ENCODE measurements around the gene DNAJC18.
"Not testable (repeated sequence)": the region's sequence is repeated elsewhere in the genome, so short reads cannot be mapped to it uniquely, and the experiment has no call there.

Gene DNAJC18

DNA sequence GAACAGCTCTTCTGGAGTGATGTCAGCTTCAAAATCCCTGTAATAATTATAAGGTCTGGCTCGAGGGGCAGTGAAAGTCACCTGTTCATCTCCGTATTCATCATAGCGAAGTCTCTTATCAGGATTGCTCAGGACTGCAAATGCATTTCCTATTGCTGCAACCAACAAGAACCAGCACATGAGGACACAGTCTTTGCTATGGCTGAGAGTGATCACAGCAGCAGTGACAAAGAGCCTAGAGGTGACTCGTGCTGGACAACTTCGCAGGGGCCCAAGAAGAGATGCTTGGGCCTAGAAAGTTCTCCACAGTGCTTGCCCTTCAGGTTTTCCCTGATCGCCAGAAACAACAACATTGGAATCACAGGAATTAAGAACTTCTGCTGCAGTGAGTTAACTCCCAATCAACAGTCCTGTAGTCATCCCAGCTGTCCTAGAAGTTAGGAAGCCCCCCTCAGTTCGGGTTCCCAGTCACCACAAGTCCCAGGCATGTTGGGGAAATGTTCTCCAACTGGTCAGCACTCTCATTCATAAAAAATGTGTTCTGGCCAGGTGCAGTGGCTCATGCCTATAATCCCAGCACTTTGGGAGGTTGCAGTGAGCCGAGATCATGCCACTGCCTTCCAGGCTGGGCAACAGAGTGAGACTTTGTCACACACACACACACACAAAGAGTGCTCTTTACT, 13.0 kb downstream of the DNAJC18 start:
- DNase-seq (ENCODE audit: low read depth in 3 of 3): no peak

DNA sequence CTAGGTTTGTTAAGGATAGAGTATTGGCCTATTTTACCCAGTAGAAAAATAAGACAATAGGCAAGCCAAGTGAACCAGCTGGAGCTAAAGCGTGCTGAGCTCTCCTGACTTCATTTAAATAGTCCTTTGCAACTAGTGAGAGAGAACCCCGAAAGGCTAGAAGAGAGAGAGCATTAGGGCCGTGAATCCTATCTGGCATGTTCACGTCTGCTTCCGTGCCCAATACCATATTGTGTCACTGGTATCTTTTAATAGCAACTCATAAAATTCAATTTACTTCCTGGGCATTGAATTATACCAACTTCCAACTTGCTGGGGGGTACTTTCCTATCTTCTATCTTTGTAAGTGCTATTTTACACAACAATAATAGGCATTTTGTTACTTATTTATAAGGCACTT, 13.8 kb downstream of the DNAJC18 start:
- no peak for DNase-seq (ENCODE audit: low read depth in 3 of 3)

DNA sequence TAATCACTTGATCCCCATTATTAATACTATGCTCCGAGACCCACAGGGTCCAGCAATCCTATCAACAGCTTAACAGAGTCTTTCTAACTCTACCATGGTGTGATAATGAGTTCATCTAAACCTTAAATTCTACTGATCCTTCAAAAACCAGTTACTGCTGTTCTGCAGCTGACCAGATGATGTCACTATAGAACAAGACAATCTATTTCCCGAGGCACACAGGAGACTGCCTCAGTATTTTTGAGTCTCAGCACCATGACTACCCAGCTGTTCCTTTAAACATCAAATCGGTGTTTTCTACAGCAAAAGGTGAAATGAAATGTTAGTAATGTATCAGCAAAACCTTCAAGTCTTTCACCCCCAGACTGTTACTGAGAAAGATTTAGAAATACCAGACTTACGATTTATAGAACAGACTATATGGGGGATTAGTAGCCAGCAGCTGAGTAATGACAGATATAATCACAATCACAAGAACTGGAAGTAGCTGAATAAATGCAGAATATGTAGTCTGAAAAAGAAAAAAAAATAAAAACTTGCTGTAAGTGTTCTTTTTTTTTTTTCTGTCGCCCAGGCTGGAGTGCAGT, 16.9 kb downstream of the DNAJC18 start:
- DNase-seq (ENCODE audit: low read depth in 3 of 3): peak in 1 of 3 experiments; percentile 34

DNA sequence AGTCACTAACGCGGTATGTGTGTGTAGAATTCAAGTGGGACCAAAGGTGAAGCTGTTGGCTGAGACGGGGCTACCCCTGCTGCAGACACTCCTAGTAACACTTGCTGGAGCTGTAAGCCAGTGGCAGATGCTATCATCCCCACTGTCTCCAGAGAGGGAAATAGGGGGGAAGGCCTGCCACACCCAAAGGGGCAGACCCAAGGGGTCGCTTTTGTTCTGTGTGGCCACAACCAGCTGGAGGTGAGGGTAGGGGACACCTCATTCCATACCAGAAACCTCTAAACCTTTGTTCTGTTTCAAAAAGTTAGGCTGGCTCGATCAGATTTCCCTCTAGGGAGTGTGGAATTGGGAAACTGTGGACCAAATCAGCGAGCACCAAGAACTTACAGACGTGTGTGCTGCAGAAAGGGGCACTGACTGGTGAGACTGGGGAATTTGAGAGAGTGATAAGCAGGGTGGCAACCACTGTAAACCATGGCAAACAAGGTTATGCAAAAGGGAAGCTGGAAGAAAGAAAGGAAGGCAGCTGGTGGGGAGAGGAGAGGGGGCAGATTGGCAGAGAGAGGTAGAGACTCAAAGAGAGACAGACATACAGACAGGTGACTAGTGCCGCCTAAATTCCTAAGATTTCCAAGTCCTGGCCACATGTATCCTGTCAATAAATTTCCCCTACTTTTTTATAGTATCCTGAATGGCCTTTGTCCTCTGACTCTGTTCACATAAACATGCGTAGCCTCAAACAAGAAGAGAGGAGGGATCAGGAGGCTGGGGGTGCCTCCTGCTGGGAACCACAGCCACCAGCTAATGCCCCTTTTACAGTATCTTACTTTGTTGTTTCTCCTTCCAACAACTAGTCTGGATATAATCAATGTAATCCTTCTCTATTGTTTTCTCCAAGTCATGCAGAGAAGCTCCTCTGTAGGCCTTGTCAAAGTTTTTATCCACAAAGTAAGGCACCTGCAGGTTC, 19.8 kb downstream of the DNAJC18 start:
- DNase-seq (ENCODE audit: low read depth in 3 of 3): no peak

GRCh38 chr5:139418793-139419192, 20.5 kb downstream of the DNAJC18 start:
- DNase-seq (ENCODE audit: low read depth in 3 of 3): no peak

GRCh38 chr5:139417214-139417613, 22.1 kb downstream of the DNAJC18 start:
- DNase-seq (ENCODE audit: low read depth in 3 of 3): no peak

DNA sequence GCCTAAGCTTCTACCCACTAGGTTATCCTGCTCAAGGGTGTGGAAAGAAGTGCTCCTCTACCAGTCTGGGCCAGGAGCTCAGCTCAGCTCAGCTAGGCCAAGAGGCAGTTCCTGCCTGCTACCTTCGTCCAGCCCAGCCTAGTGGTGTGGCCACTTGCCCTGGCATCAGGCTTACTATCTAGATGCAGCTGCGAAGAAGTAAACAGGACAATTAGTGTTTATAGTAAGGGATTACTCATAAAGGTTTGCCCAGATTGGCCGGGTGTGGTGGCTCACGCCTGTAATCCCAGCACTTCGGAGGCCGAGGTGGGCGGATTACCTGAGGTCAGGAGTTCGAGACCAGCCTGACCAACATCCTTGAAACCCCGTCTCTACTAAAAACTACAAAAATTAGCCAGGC, 22.7 kb downstream of the DNAJC18 start:
- no peak for DNase-seq (ENCODE audit: low read depth in 3 of 3)

DNA sequence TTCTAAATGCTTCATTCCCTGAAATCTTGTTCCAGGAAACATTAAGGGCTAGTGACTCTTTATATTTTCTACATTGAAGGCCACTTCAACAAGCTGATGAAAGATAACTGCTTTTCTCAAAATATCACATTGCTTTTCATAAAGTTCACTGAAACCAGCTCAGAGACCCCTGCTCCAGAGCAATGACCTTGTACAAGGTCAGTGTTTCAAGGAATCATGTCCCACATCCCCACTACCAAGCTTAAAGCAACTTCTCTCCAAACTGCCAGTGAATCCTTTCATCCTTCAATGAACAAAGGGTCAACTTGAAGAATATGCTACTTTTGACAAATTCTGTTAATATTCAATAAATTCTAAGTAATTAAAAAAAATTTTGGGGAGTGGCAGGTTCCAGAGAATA, 23.5 kb downstream of the DNAJC18 start:
- no peak for DNase-seq (ENCODE audit: low read depth in 3 of 3)

DNA sequence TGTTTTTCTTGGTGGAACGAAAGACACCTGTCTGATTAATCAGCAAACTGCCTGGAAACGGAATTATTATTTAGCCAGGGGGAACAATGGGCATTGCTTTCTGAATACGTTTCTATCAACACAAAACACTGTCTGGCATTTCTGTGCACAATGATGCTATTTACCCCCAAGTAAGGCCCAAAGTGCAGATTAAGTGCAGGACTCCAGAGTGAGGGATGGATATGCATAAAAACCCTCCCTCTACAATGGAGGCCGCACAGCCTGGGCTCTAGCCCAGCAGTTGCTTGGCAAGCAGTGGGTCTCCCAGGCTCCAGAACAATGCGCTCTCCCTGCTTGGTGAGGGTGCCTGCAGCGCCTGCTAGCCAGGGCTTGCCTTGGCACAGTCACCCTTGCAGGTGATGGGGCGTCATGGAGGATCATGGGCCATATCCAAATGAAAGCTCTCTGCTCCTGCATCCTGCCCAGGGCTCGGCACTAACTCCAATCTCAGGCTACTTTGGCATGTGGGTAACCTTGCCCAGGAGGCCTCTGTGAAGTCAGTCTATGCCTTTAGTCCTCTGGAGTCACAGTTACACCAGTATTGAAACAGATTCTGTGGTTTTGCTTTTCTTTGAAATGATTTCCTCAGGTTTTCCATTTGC, 24.0 kb downstream of the DNAJC18 start:
- DNase-seq (ENCODE audit: low read depth in 3 of 3): no peak

DNA sequence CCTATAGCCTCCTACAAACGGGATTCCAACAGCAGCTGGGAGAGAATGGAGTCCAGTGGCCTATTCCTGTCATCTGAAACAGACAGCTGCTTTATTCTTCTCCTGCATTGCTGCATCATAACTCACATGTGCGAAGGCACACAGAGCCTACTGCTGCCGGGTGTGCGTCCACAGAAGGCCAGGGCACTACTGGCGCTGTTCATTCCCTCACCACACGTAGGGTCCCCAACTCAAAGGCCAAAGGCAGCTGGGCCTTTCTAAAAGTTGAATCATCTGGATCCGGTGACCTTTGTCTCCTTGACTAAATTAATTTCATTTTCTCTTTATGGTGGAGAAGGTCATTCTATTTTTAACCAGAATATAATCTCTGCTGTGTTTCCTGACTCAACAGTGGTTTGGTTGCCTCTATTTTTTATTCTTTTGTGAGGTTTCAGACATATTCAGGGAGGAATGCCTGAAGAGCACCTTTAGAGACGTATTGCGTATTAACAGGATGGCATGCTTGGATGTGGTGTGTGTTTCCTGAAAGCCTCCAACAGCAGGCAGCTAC, 24.7 kb downstream of the DNAJC18 start:
- DNase-seq (ENCODE audit: low read depth in 3 of 3): no peak

- no peak for DNase-seq (ENCODE audit: low read depth in 3 of 3)
Observed at GRCh38 chr5:139413963-139414362, 25.4 kb downstream of the DNAJC18 start.

GRCh38 chr5:139413153-139413552, 26.2 kb downstream of the DNAJC18 start:
- DNase-seq (ENCODE audit: low read depth in 3 of 3): no peak

DNA sequence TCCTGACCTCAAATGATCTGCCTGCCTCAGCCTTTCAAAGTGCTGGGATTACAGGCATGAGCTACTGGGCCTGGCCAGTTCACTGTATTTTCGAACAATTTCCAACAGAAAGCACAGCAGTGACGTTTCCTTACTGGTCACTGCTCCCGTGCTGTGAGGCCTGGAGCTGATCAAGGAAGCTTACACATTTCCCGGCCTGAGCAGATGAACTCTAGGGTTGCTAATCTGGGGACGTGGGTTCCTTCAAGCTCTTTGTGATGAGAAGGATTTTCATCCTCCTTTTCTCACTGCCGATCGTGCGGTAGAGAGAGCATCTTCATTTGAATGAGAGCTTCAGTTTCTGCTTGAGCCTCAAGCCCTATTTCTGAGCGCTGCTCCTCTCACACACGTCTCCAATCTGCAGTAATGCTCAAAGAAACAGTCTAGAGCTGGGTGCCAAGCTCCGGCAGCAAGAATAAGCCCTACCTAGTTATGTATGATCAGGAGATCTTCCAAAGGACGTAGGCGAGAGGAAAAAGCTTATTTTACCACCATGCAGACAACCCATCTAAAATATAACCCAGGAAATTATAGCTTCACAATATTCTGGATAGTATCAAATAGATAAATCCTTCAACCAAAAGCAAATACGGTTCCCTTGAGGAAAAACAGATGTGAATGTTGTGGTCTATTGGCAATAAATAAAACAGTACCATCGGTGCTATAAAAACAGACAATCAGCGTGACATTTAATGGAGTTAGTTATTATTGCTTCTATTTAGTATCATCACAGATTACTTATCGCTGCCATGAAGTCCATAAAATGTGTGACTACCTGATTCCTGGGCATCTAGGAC, 28.1 kb downstream of the DNAJC18 start:
- no peak for DNase-seq (ENCODE audit: low read depth in 3 of 3)

DNA sequence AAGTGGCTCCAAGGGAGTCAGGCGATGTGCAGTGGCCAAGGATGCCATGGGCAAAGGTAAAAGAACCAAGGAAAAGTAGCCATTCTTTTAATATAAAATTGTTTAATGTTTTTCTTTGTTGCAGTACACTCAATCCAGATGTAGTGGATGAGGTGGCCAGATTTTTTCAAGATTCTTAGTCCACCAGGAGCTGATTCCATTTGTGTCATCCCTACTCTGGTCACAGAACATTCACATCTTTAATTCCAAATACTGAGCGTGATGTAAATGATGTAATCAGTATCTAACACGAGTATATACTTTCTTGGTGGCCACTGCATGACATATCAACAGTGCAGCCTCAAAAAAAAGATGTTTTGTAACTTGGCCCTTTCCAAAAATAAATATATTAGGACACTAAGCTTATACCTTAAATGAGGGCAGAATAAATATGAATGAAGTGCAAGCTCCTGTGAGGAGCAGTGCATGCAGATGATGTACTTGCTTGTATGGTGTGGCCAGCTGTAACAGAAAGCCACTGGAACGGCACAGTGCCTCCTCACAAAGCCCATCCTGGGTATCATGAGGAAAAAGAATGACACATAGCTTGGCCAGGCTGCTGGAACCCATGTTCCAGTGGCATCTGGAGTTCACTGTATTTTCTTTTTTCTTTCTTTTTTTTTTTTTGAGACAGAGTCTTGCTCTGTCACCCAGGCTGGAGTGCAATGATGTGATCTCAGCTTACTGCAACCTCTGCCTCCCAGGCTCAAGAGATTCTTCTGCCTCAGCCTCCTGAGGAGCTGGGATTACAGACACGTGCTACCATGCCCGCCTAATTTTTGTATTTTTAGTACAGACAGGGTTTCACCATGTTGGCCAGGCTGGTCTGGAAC, 29.0 kb downstream of the DNAJC18 start:
- no peak for DNase-seq (ENCODE audit: low read depth in 3 of 3)

GRCh38 chr5:139409116-139409515, 30.2 kb downstream of the DNAJC18 start:
- not testable (repeated sequence) for DNase-seq (ENCODE audit: low read depth in 3 of 3)

DNA sequence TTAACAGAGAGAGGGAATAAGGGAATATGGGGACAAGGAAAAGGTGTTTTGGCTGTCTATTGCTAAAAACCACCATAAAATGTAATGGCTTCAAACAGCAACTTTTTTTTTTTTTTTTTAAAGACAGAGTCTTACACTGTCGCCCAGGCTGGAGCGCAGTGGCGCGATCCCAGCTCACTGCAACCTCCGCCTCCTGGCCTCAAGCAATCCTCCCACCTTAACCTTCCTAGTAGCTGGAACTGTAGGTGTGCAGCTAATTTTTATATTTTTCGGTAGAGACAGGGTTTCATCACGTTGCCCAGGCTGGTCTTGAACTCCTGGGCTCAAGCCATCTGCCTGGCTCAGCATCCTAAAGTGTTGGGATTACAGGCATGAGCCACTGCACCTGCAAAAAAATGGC, 31.1 kb downstream of the DNAJC18 start:
- DNase-seq (ENCODE audit: low read depth in 3 of 3): no peak

DNA sequence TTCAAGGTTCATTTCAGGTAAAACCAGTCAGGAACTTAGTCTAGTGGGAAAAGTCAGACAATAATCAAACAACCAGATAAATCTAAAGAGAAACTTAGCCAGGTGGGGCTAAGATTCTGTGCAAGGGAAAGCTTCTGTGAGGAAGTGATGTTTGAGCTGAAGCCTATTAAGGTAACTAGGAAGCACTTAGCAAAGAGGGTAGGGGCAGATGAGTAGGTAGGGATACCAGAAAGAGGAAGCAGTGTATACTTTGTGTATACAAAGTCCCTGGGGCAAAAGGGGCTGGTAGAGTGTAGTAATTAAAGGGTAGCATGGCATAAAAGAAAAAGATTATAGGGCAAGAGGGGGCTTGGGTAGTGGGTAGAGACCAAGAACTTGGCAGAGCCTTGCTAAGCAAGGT, 31.8 kb downstream of the DNAJC18 start:
- DNase-seq (ENCODE audit: low read depth in 3 of 3): no peak

DNA sequence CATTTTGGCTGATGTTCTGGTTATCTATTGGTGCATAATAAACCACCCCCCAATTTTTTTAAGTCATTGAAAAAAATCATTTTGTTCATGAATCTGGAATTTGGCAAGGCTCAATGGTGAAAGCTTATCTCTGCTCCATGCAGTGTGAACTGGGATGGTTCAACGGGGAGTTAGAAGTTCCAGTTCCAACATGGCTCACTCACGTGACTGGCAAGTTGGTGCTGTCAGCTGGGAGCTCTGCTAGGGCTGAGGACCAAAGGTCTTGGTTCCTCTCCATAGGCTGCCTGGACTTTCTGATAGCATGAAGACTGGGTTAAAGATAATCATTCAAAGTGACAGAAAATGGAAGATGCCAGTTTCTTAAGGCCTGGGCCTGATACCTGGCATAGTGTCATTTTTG, 32.4 kb downstream of the DNAJC18 start:
- DNase-seq (ENCODE audit: low read depth in 3 of 3): no peak

- DNase-seq (ENCODE audit: low read depth in 3 of 3): no peak
Observed at GRCh38 chr5:139404484-139404840, 34.9 kb downstream of the DNAJC18 start.
